Fibroblast of skin of left biceps (primary cell): Measurements from ENCODE around the gene RANBP10.
A peak's percentile ranks its signal among the peaks of the same experiment; 100 is the strongest.

Experiments
- DNase-seq, 2 experiments: peaks; one replicate each; pipeline ENCODE4 v3.0.0-alpha.2; 2013; ENCODE audit warnings: low read depth in 2 of 2

RANBP10 gene

GRCh38 chr16:67746846-67747245, 59.5 kb downstream of the RANBP10 start:
- DNase-seq = no peak

GRCh38 chr16:67741118-67741517, 65.2 kb downstream of the RANBP10 start:
- DNase-seq = no peak

GRCh38 chr16:67740391-67740790, 66.0 kb downstream of the RANBP10 start:
- DNase-seq = no peak

- no peak for DNase-seq
Observed at GRCh38 chr16:67736858-67737257, 69.5 kb downstream of the RANBP10 start.

GRCh38 chr16:67734731-67735201, 71.6 kb downstream of the RANBP10 start:
- DNase-seq = no peak

GRCh38 chr16:67733734-67734470, 72.5 kb downstream of the RANBP10 start:
- no peak for DNase-seq

GRCh38 chr16:67731753-67732095, 74.6 kb downstream of the RANBP10 start:
- DNase-seq = no peak

GRCh38 chr16:67731071-67731752, 75.1 kb downstream of the RANBP10 start:
- no peak for DNase-seq

- DNase-seq = no peak
Observed at GRCh38 chr16:67730326-67730725, 76.0 kb downstream of the RANBP10 start.

- no peak for DNase-seq
Observed at GRCh38 chr16:67729636-67730248, 76.6 kb downstream of the RANBP10 start.

GRCh38 chr16:67727521-67728485, 78.6 kb downstream of the RANBP10 start:
- no peak for DNase-seq

GRCh38 chr16:67726106-67727034, 80.0 kb downstream of the RANBP10 start:
- no peak for DNase-seq

- no peak for DNase-seq
Observed at GRCh38 chr16:67723911-67724305, 82.5 kb downstream of the RANBP10 start.

GRCh38 chr16:67723151-67723910, 83.0 kb downstream of the RANBP10 start:
- no peak for DNase-seq

GRCh38 chr16:67720236-67720635, 86.1 kb downstream of the RANBP10 start:
- DNase-seq = no peak

- peak; percentile 12 for DNase-seq
Observed at GRCh38 chr16:67719778-67720144, 86.6 kb downstream of the RANBP10 start.

- peak; percentile 77 for DNase-seq
Observed at GRCh38 chr16:67719048-67719777, 87.1 kb downstream of the RANBP10 start, which contains the start of gene GFOD2. TSS of gene GFOD2 (minus strand) at chr16:67719316. CDS start at chr16:67685715, 33,601 bp downstream.

- no peak for DNase-seq
Observed at GRCh38 chr16:67718668-67719047, 87.7 kb downstream of the RANBP10 start.

- DNase-seq = no peak
Observed at GRCh38 chr16:67716097-67716496, 90.3 kb downstream of the RANBP10 start.
